Measurements from ENCODE around the gene TCERG1L. TPM values are rescaled to one million over a fixed set of nuclear protein-coding genes. Genes with fewer than 3 reads are reported as not detected.

The TCERG1L gene
- total and polyA plus RNA-seq, 9 of the 15 experiments (the other 6 are each of a cell fraction or from before 2014, with no cell fraction given), result not detected

DNA sequence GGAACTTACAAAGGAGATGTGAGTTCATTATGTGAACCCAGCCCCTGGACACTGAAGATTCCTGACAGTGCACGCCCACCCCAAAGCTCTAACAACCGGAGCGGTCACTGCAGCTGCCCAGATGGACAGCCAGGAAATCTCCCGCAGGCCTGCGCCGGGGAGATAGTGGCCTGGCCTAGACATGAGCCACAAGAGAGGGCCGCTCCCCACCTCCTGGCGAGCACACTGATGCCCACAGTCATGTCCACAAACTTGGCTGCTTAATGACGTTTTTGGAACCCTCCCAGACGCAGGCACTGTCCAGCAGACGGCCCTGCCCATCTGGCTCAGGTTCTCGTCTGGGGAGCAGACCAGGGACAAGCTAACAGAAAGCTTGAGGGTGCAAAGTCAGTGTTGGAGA, 34.2 kb downstream of the TCERG1L start:
- ATAC-seq (no peak), DNase-seq (ENCODE audit: extremely low read depth in 1 of 4, low spot score in 3 of 4) (no peak), FAIRE-seq (no peak)
- Histone ChIP-seq H3K27ac (ENCODE audit: extremely low read depth, low read depth, low read length) (no peak overlapping the region), H3K9me3 (replicated peaks; ENCODE audit: control insufficient read depth, insufficient read depth, low read depth, low read length) (no peaks in the 10 kb centered on the region), H3K4me1 (replicated peaks in 1 of 2; ENCODE audit: control insufficient read depth in 2 of 2, insufficient read depth in 2 of 2, low read length in 2 of 2) (no peaks in the 10 kb centered on the region), H4K20me1 (replicated peaks; ENCODE audit: control insufficient read depth, insufficient read depth, low read length) (no peaks in the 10 kb centered on the region), H3K9me1 (ENCODE audit: control insufficient read depth, insufficient read depth, low read length) (no peaks in the 10 kb centered on the region), H3K36me3 (ENCODE audit: control insufficient read depth, insufficient read depth, low read length) (no peaks in the 10 kb centered on the region), H3K4me2 (ENCODE audit: insufficient read depth, low read length) (no peak overlapping the region), H3K4me3 (no peak overlapping the region), H2AFZ (ENCODE audit: low read depth, low read length) (no peak overlapping the region), H3K27me3 (ENCODE audit: control insufficient read depth in 2 of 2, insufficient read depth in 2 of 2, low read length in 2 of 2) (no peaks in the 10 kb centered on the region; a peak in 1 of 5 replicates), H3K79me2 (ENCODE audit: control insufficient read depth, insufficient read depth, low read length) (no peaks in the 10 kb centered on the region), H3K9ac (ENCODE audit: insufficient read depth in 1 of 2, low read depth in 2 of 2, low read length in 2 of 2) (no peak overlapping the region)
- intact Hi-C loops (cut with micrococcal nuclease), result no loop called here
- in situ Hi-C loops (cut with MboI), result no loop called here
- ChIA-PET POLR2A (no interaction called here), CTCF (ENCODE audit: low intra/inter-chr PET ratio) (no interaction called here)
- WGBS (ENCODE audit: insufficient coverage, low coverage, missing lambda C conversion rate), result 3% methylated on average over 11 of the region's 12 CpGs
- no TSS peak for BruUV-seq (replicated peaks)
- TF ChIP-seq, protein P1, sequence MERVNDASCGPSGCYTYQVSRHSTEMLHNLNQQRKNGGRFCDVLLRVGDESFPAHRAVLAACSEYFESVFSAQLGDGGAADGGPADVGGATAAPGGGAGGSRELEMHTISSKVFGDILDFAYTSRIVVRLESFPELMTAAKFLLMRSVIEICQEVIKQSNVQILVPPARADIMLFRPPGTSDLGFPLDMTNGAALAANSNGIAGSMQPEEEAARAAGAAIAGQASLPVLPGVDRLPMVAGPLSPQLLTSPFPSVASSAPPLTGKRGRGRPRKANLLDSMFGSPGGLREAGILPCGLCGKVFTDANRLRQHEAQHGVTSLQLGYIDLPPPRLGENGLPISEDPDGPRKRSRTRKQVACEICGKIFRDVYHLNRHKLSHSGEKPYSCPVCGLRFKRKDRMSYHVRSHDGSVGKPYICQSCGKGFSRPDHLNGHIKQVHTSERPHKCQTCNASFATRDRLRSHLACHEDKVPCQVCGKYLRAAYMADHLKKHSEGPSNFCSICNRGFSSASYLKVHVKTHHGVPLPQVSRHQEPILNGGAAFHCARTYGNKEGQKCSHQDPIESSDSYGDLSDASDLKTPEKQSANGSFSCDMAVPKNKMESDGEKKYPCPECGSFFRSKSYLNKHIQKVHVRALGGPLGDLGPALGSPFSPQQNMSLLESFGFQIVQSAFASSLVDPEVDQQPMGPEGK (CRISPR knock-in tag; IDR thresholded peaks at IDR 0.05; ENCODE audit: borderline replicate concordance), result no peak
- no peak for TF ChIP-seq NFIX (CRISPR knock-in tag; IDR thresholded peaks at IDR 0.05; ENCODE audit: low read depth)
- no peak for TF ChIP-seq L3MBTL2 (IDR thresholded peaks at IDR 0.05)
- TF ChIP-seq KAT7 (CRISPR knock-in tag; IDR thresholded peaks at IDR 0.05; ENCODE audit: borderline replicate concordance), result no peak
- TF ChIP-seq ZNF316 (IDR thresholded peaks at IDR 0.05), result no peak
- TF ChIP-seq, protein P2, sequence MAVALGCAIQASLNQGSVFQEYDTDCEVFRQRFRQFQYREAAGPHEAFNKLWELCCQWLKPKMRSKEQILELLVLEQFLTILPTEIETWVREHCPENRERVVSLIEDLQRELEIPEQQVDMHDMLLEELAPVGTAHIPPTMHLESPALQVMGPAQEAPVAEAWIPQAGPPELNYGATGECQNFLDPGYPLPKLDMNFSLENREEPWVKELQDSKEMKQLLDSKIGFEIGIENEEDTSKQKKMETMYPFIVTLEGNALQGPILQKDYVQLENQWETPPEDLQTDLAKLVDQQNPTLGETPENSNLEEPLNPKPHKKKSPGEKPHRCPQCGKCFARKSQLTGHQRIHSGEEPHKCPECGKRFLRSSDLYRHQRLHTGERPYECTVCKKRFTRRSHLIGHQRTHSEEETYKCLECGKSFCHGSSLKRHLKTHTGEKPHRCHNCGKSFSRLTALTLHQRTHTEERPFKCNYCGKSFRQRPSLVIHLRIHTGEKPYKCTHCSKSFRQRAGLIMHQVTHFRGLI (CRISPR knock-in tag; IDR thresholded peaks at IDR 0.05), result no peak
- no peak for TF ChIP-seq ZBTB1 (CRISPR knock-in tag; IDR thresholded peaks at IDR 0.05; ENCODE audit: borderline replicate concordance, low read depth)
- TF ChIP-seq TAF7 (tag; IDR thresholded peaks at IDR 0.05), result no peak
- TF ChIP-seq DDX20 (tag; IDR thresholded peaks at IDR 0.05; ENCODE audit: low read depth), result no peak
